Uterus (tissue), 4 donors: ENCODE measurements around the gene SATB2. TPM values are rescaled to one million over a fixed set of nuclear protein-coding genes. Genes with fewer than 3 reads are reported as not detected.

ENCODE experiments used
- DNase-seq, 2 donors: peaks; one replicate each; pipeline ENCODE4 v3.0.0-alpha.2; 2019 to 2020
- H3K27ac ChIP-seq, 2 donors: fragments of 200-600 bp; sonication (generic); 1 replicate in 1 of 2; 2 replicates in 1 of 2; pipeline ENCODE4 v1.5.1; 2016 to 2018
- H3K27me3 ChIP-seq, 2 donors: fragments of 200-600 bp; sonication (generic); one replicate each; pipeline ENCODE4 v1.5.1; 2018 to 2019; ENCODE audit warnings: control low read depth in 1 of 2
- H3K36me3 ChIP-seq, 2 donors: fragments of 200-600 bp; sonication (generic); one replicate each; pipeline ENCODE4 v1.5.1; 2019; ENCODE audit warnings: control low read depth in 1 of 2
- H3K4me1 ChIP-seq, 2 donors: fragments of 200-600 bp; sonication (generic); one replicate each; pipeline ENCODE4 v1.5.1; 2018 to 2019; ENCODE audit warnings: control low read depth in 1 of 2
- H3K4me3 ChIP-seq, 2 donors: fragments of 200-600 bp; sonication (generic); 1 replicate in 1 of 2; 2 replicates in 1 of 2; pipeline ENCODE4 v1.5.1; 2018 to 2019; ENCODE audit warnings: mild to moderate bottlenecking in 1 of 2
- H3K9me3 ChIP-seq, 2 donors: fragments of 200-600 bp; sonication (generic); one replicate each; pipeline ENCODE4 v1.5.1; 2019; ENCODE audit warnings: control low read depth in 1 of 2
- POLR2A ChIP-seq, 2 donors: fragments of 450-650 bp; IDR thresholded peaks; one replicate each; pipeline ENCODE4 v1.6.1; 2016; ENCODE audit warnings: antibody characterized with exemption in 2 of 2, mild to moderate bottlenecking in 1 of 2, moderate library complexity in 1 of 2
- intact Hi-C: fragments of 100-400 bp; cut with DNase I; formaldehyde crosslinking; loops from one replicate; pipeline ENCODE4 v1.15.1; 2023; ENCODE audit warnings: low total_unique reads
- total RNA-seq, 4 donors: library from RNA; depleted of rRNA in 3 of 4; stranded (reverse); fragments of >200 nt in 3 of 4; gene quantifications; one replicate each; pipeline versions ENCODE4 v1.1.0 to v1.2.4, GENCODE V29; 2014 to 2023
- TF ChIP-seq, protein P1 (sequence below), 4 experiments: fragments of 200-600 bp in 2 of 4; fragments of 450-650 bp in 2 of 4; sonication (generic) in 2 of 4; IDR thresholded peaks; one replicate each; pipeline ENCODE4 v1.5.1; 2016 to 2019; ENCODE audit warnings: antibody characterized with exemption in 4 of 4, mild to moderate bottlenecking in 2 of 4, moderate library complexity in 1 of 4
- donor health status: DM: yes; HTN: yes; CAD: no.

Gene SATB2
- total RNA-seq, 4 donors from 2014 or later, result 1.0 to 8.8 (median 5.0) TPM

DNA sequence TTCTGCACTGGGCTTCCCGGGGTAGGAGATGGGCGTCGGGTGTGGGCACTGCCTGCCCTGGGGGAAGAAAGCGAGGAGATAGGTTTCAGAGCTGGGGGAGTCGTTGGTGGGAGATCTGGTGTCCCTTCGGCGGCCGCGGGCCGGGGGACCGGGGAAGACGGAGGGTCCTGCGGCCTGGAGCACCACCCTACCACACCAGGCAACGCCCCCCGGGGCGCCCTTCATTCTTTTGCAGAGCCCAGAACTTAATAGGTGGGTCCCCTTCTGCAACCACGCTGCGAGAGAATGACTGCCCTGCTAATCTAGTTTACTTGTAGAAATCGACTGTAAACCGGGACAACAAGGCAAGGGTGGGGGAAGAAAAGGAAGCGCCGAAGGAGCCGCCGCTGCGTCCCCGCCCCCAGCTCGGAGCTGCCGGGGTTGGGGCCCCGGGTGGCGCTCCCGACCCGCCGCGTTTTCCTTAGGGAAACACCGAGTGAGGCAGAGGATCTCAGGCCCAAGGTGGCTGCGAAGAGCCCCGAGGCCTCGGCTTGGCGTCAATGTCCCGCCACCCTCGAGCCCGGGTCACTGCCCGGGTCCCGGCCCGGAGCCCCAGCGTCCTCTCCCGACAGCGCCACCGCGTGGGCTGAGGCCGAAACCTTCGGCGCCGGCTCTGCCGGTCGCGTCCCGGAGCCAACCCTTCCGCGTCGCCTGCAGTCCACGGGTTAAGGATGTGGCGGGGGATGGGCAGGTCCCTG lies 5.4 kb upstream of the SATB2 start:
- Histone ChIP-seq H3K9me3 (no peaks in the 10 kb centered on the region), H3K4me1 (peaks cover 0 to 6% of the 10 kb centered on the region in 2 donors), H3K4me3 (peak overlapping the region; percentile 15 to 40), H3K36me3 (no peaks in the 10 kb centered on the region), H3K27me3 (peaks cover 48 to 73% of the 10 kb centered on the region in 2 donors), H3K27ac (no peak overlapping the region)
- no peak for TF ChIP-seq POLR2A (IDR thresholded peaks at IDR 0.05)
- TF ChIP-seq, protein P1, sequence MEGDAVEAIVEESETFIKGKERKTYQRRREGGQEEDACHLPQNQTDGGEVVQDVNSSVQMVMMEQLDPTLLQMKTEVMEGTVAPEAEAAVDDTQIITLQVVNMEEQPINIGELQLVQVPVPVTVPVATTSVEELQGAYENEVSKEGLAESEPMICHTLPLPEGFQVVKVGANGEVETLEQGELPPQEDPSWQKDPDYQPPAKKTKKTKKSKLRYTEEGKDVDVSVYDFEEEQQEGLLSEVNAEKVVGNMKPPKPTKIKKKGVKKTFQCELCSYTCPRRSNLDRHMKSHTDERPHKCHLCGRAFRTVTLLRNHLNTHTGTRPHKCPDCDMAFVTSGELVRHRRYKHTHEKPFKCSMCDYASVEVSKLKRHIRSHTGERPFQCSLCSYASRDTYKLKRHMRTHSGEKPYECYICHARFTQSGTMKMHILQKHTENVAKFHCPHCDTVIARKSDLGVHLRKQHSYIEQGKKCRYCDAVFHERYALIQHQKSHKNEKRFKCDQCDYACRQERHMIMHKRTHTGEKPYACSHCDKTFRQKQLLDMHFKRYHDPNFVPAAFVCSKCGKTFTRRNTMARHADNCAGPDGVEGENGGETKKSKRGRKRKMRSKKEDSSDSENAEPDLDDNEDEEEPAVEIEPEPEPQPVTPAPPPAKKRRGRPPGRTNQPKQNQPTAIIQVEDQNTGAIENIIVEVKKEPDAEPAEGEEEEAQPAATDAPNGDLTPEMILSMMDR (IDR thresholded peaks at IDR 0.05), result peak; percentile 49 to 68 (median 54)
- intact Hi-C loops, result no loop called here
- DNase-seq, result peak in 1 of 2 donors; percentile 63

DNA sequence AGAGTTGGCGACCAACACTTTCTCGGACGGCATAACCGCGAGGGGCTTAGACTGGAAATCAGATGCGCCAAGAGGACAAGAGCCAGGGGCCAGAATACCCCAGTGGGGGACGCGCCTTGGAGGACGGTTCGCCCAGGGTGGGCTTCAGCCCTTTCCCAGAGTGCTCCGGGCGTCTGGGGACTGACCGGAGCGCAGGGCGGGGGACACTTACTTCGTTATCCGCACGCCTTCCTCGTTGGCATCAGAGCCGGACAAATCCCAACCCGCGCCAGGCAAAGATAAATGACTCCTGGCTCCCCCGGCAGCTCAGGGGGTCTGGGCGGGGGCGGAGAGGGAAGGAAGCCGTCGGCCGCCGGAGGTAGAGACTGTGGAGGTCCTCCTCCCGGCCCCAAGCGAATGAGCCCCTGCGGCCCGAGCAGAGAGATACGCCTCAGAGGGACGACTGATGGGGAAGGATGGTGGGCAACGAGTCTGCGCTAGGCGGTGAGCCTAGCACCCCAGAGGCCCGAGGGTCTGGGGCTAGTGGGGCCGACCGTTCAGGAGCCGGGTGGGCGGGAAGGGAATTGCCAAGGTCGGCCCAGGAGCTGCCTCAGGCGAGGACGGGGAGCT lies 4.7 kb upstream of the SATB2 start:
- TF ChIP-seq POLR2A (IDR thresholded peaks at IDR 0.05), result no peak
- TF ChIP-seq, protein P1 (IDR thresholded peaks at IDR 0.05), result no peak
- no peaks in the 10 kb centered on the region for H3K9me3 ChIP-seq
- H3K27me3 ChIP-seq, result peaks cover 48 to 66% of the 10 kb centered on the region in 2 donors
- DNase-seq, result no peak
- peak overlapping the region in 1 of 2 donors; percentile 40 for H3K4me3 ChIP-seq
- H3K4me1 ChIP-seq, result peaks cover 0 to 10% of the 10 kb centered on the region in 2 donors
- H3K36me3 ChIP-seq, result no peaks in the 10 kb centered on the region
- no peak overlapping the region for H3K27ac ChIP-seq
- intact Hi-C loops, result no loop called here

DNA sequence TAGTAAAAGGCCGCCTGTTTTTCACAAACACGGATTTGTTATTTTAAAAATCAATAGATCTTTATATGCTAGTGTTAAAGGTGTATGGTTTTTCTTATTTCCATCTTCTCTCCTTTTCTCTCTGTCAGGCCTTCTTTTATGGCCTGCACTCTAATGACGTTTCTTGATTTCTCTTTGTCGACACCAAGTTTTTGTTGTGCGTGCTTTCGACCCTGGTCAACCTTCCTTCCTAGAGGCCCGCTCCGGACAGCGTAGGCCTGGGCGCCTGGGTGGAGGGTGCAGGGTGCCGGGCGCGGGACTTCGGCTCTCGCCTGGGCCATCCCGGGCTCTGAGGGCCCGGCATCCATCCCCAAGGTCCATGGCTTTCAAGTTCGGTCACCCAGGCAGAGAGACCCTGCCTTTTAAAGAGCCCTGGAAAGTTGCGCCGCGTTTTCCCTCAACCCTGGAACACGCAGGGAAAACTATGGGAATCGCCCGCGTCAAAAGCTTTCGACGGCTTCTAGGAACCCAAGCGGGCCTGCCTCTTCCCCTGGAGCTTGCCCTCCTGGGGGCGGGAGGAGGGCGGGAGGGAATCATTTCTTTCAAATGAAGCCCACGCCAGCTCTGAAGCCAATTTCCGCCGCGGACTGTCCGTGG lies 4.1 kb upstream of the SATB2 start:
- H3K4me1 ChIP-seq, result peaks cover 0 to 16% of the 10 kb centered on the region in 2 donors
- no peaks in the 10 kb centered on the region for H3K9me3 ChIP-seq
- DNase-seq, result no peak
- no peak overlapping the region for H3K27ac ChIP-seq
- no peaks in the 10 kb centered on the region for H3K36me3 ChIP-seq
- intact Hi-C loops, result no loop called here
- TF ChIP-seq, protein P1 (IDR thresholded peaks at IDR 0.05), result no peak
- TF ChIP-seq POLR2A (IDR thresholded peaks at IDR 0.05), result no peak
- no peak overlapping the region for H3K4me3 ChIP-seq
- H3K27me3 ChIP-seq, result peaks cover 48 to 60% of the 10 kb centered on the region in 2 donors

DNA sequence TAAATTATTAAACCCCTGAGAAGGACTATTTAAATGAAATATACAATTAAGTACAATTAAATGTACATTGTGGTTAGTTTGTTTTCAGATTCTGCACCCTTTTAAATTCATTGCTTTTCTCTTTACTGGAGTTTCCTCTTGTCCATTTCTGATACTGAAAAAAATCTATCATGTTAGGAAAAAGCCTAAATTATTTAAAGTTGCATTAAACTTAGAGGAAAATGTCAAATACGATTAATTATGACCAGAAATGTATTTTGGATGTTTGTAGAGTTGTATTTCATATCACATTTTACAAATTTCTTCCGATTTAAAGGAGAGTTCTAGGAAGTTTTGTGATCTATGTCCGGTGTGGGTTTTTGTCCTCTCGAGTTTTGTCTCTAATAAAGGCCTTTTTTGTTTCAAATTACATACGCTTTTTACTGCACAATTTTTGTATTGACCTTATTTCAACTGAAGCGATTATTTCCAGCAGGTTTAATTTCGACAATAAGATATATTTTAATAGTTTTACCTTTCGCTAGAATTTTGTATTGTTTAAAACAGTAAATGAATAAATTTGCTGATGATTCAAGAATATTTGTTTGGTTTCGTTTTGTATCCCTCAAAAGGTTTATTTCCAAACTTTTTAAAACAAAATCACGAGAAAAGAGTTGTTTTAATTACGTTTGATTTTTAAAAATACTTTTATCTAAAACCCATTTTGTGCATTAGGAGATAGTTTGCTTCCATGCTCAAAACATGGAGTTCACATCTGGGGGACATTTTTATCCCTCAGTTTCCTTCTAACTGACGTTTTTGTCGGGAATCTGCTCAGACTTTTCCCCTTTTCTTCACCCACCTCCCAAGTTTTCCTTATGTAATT lies 3.3 kb upstream of the SATB2 start:
- no peak overlapping the region for H3K27ac ChIP-seq
- H3K9me3 ChIP-seq, result no peaks in the 10 kb centered on the region
- H3K27me3 ChIP-seq, result peaks cover 53 to 60% of the 10 kb centered on the region in 2 donors
- intact Hi-C loops, result no loop called here
- H3K36me3 ChIP-seq, result no peaks in the 10 kb centered on the region
- TF ChIP-seq, protein P1 (IDR thresholded peaks at IDR 0.05), result no peak
- no peak for TF ChIP-seq POLR2A (IDR thresholded peaks at IDR 0.05)
- DNase-seq, result no peak
- no peak overlapping the region for H3K4me3 ChIP-seq
- H3K4me1 ChIP-seq, result peaks cover 0 to 21% of the 10 kb centered on the region in 2 donors
